WTC11 (cell line): Measurements from ENCODE around the gene G2E3.

Source experiments
- CREB1 ChIP-seq: sonication (generic); formaldehyde crosslinking; IDR thresholded peaks from 2 replicates; pipeline ENCODE4 v1.8.0; 2023; ENCODE audit warnings: mild to moderate bottlenecking, missing genetic modification reagents
- NFE2L1 ChIP-seq: sonication (generic); formaldehyde crosslinking; IDR thresholded peaks from 2 replicates; pipeline ENCODE4 v1.8.1; 2023; ENCODE audit warnings: missing genetic modification reagents
- TF ChIP-seq, protein P1 (sequence below): fragments of 200-600 bp; IDR thresholded peaks from 2 replicates; pipeline ENCODE4 v1.8.0; 2022; ENCODE audit warnings: antibody characterized with exemption
- TF ChIP-seq, protein P2 (sequence below): sonication (generic); formaldehyde crosslinking; IDR thresholded peaks from 2 replicates; pipeline ENCODE4 v1.8.1; 2023; ENCODE audit warnings: mild to moderate bottlenecking, missing genetic modification reagents, moderate library complexity
- TF ChIP-seq, protein P3 (sequence below): sonication (generic); formaldehyde crosslinking; conservative IDR thresholded peaks from 2 replicates; pipeline ENCODE4 v1.8.1; 2022; ENCODE audit warnings: mild to moderate bottlenecking, missing genetic modification reagents
- TF ChIP-seq, protein P4 (sequence below): sonication (generic); formaldehyde crosslinking; IDR thresholded peaks from 2 replicates; pipeline ENCODE4 v1.8.1; 2022; ENCODE audit warnings: low read depth, missing genetic modification reagents, borderline replicate concordance

DNA sequence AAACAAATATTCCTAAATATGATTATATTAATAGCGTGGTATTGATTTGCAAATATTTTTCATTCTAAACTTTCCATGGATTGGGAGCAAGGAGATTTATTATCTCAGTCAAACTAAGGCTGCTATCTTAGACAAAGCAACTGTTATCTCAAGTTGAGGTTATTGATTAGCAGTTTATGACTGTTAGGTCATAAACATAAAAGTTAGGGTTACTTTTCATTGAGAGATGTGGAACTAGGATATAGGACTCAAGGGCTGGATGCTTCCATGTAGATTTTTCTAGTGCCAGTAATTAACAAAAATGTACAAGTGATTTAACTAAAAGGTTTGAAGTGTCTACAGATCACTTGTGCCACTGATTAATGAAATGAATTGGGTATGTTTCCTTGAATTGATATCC, 82.2 kb downstream of the G2E3 start:
- TF ChIP-seq, protein P1, sequence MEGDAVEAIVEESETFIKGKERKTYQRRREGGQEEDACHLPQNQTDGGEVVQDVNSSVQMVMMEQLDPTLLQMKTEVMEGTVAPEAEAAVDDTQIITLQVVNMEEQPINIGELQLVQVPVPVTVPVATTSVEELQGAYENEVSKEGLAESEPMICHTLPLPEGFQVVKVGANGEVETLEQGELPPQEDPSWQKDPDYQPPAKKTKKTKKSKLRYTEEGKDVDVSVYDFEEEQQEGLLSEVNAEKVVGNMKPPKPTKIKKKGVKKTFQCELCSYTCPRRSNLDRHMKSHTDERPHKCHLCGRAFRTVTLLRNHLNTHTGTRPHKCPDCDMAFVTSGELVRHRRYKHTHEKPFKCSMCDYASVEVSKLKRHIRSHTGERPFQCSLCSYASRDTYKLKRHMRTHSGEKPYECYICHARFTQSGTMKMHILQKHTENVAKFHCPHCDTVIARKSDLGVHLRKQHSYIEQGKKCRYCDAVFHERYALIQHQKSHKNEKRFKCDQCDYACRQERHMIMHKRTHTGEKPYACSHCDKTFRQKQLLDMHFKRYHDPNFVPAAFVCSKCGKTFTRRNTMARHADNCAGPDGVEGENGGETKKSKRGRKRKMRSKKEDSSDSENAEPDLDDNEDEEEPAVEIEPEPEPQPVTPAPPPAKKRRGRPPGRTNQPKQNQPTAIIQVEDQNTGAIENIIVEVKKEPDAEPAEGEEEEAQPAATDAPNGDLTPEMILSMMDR, result no peak
- TF ChIP-seq, protein P2, sequence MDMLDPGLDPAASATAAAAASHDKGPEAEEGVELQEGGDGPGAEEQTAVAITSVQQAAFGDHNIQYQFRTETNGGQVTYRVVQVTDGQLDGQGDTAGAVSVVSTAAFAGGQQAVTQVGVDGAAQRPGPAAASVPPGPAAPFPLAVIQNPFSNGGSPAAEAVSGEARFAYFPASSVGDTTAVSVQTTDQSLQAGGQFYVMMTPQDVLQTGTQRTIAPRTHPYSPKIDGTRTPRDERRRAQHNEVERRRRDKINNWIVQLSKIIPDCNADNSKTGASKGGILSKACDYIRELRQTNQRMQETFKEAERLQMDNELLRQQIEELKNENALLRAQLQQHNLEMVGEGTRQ, result no peak
- TF ChIP-seq CREB1 (CRISPR knock-in tag), result no peak
- TF ChIP-seq, protein P3, sequence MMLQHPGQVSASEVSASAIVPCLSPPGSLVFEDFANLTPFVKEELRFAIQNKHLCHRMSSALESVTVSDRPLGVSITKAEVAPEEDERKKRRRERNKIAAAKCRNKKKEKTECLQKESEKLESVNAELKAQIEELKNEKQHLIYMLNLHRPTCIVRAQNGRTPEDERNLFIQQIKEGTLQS (CRISPR knock-in tag), result no peak
- TF ChIP-seq, protein P4, sequence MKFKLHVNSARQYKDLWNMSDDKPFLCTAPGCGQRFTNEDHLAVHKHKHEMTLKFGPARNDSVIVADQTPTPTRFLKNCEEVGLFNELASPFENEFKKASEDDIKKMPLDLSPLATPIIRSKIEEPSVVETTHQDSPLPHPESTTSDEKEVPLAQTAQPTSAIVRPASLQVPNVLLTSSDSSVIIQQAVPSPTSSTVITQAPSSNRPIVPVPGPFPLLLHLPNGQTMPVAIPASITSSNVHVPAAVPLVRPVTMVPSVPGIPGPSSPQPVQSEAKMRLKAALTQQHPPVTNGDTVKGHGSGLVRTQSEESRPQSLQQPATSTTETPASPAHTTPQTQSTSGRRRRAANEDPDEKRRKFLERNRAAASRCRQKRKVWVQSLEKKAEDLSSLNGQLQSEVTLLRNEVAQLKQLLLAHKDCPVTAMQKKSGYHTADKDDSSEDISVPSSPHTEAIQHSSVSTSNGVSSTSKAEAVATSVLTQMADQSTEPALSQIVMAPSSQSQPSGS (CRISPR knock-in tag), result no peak
- TF ChIP-seq NFE2L1 (CRISPR knock-in tag), result no peak
